M059J (cell line): Measurements from ENCODE around the gene PIR. TPM values are rescaled to one million over a fixed set of nuclear protein-coding genes. Genes with fewer than 3 reads are reported as not detected.

Experiments
- DNase-seq: peaks from one replicate; pipeline ENCODE4 v3.0.0-alpha.2; 2012; ENCODE audit warnings: low read depth
- total RNA-seq: library from RNA; depleted of rRNA; stranded (reverse); fragments of >200 nt; shearing (Covaris generic); gene quantifications from 2 replicates; pipeline ENCODE4 v1.2.3, GENCODE V29; 2014

The PIR gene
- total RNA-seq, 1 experiment from 2014 or later, result 32.6 TPM

- no peak for DNase-seq
Observed at GRCh38 chrX:15483891-15484290, 9.2 kb downstream of the PIR start.

GRCh38 chrX:15475486-15475885 is 17.6 kb downstream of the PIR start:
- no peak for DNase-seq

GRCh38 chrX:15475021-15475420 is 18.1 kb downstream of the PIR start:
- peak; percentile 35 for DNase-seq

- DNase-seq, result no peak
Observed at GRCh38 chrX:15474028-15474427, 19.1 kb downstream of the PIR start.

- DNase-seq, result no peak
Observed at GRCh38 chrX:15472531-15472930, 20.6 kb downstream of the PIR start.

GRCh38 chrX:15471028-15471427 is 22.1 kb downstream of the PIR start:
- DNase-seq, result peak; percentile 63

- DNase-seq, result no peak
Observed at GRCh38 chrX:15469613-15470012, 23.5 kb downstream of the PIR start.

- peak; percentile 44 for DNase-seq
Observed at GRCh38 chrX:15468036-15468435, 25.1 kb downstream of the PIR start.

GRCh38 chrX:15465896-15466651 is 27.1 kb downstream of the PIR start:
- no peak for DNase-seq

- no peak for DNase-seq
Observed at GRCh38 chrX:15465347-15465746, 27.8 kb downstream of the PIR start.

- DNase-seq, result peak; percentile 8
Observed at GRCh38 chrX:15464704-15465103, 28.4 kb downstream of the PIR start.

- DNase-seq, result no peak
Observed at GRCh38 chrX:15451913-15452312, 41.2 kb downstream of the PIR start.

- DNase-seq, result peak; percentile 60
Observed at GRCh38 chrX:15448010-15448639, 45.0 kb downstream of the PIR start.

GRCh38 chrX:15441464-15441863 is 51.7 kb downstream of the PIR start:
- no peak for DNase-seq

- DNase-seq, result no peak
Observed at GRCh38 chrX:15438332-15438731, 54.8 kb downstream of the PIR start.

- no peak for DNase-seq
Observed at GRCh38 chrX:15437724-15438123, 55.4 kb downstream of the PIR start.

GRCh38 chrX:15435836-15436619 is 57.1 kb downstream of the PIR start:
- DNase-seq, result no peak

- DNase-seq, result no peak
Observed at GRCh38 chrX:15434205-15434604, 58.9 kb downstream of the PIR start.

GRCh38 chrX:15430584-15430983 is 62.5 kb downstream of the PIR start:
- no peak for DNase-seq

GRCh38 chrX:15430076-15430475 is 63.1 kb downstream of the PIR start:
- no peak for DNase-seq

- DNase-seq, result no peak
Observed at GRCh38 chrX:15425024-15425423, 68.1 kb downstream of the PIR start.

- no peak for DNase-seq
Observed at GRCh38 chrX:15418707-15419181, 74.4 kb downstream of the PIR start.
